NCI-H146 treated with DMSO at 0.1 percent for 48 hours (cell line): ENCODE measurements around the gene KCNG2.

Experiments
- DNase-seq: peaks from one replicate; lab custom pipeline; 2025; ENCODE audit not compliant: unreplicated experiment; lab: John Stamatoyannopoulos, UW

Gene KCNG2

GRCh38 chr18:79903787-79904356 lies 106.1 kb downstream of the KCNG2 start:
- no peak for DNase-seq

DNA sequence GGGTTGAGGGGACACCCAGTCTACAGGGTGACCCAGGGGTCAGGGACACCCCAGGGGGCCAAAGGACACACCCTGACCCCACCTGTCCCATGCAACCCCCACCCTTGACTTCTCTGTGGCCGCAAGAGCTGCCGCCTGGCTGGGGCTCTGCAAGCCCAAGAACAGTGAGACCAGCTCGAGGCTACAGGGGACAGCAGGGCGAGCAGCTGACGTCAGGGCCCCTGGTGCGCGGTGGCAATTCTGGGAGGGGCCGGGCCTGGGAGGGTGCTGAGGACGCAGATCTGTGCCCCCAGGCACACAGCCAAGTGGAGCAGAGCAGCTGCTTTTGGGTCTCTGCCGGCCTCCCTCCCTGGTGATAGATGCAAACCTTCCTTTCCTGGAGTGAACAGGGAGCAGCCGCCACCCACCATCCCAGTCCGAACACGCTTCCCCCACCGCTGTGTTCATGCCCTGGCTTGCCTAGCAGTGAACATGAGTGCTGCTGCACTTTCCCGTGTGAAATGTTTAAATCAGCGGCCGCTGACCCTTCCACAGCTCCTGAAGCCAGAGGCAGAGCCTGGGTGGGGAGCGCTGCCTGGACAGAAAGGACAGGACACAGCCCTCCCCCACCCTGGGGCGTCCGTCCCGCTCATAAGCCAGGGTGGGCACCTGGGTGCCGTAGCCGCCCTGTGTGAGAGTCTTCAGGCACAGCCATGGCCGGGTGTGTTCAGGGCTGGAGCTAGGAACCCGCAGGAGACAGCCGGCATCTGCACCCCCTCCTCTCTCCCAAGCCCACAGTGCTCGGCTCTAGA lies 106.8 kb downstream of the KCNG2 start:
- no peak for DNase-seq

DNA sequence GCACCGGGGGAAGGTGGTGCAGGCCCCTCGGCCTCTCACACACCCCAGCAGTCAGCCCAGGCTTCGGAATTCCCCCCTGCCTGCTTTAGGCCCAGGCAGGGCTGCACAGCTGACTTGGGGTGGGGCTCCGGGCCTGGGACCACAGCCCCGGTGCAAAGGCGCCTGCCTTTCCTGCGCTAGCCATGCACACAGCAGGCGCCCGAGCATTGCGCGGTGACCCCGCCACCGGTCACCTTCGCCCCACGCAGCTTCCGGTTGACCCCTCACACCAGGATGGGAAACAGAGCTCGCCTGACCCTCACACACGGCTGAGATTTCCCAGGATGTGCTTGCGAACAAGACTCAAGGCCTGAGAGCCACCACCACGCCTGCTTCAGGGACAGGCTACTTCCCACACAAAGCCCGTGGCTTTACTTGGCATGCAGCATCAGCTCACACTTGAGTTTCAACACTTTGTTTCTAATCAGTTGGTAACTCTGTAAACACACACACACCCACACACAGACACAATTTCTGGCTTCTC lies 107.7 kb downstream of the KCNG2 start:
- DNase-seq, result no peak

DNA sequence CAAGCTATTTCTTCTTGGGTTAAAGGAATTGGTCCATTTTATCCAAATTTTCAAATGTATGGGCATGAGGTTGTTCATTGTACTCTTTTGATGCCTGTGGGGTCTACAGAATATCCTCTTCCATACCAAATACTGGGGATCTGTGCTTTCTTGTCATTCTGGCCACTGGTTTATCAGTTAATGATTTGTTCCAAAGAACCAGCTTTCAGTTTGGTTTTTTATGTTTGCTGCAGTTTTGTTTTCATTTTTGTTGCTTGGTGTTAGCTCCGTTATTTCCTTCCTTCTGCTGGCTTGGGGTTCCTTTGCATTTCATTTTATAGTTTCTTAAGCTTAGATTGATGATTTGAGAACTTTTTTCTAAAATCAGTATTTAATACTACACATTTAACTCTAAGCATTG lies 108.3 kb downstream of the KCNG2 start:
- DNase-seq, result no peak

GRCh38 chr18:79906706-79907105 lies 109.0 kb downstream of the KCNG2 start:
- no peak for DNase-seq

- DNase-seq, result no peak
Measured at GRCh38 chr18:79910563-79911343, 113.0 kb downstream of the KCNG2 start.

GRCh38 chr18:79911344-79912270 lies 113.9 kb downstream of the KCNG2 start:
- no peak for DNase-seq

DNA sequence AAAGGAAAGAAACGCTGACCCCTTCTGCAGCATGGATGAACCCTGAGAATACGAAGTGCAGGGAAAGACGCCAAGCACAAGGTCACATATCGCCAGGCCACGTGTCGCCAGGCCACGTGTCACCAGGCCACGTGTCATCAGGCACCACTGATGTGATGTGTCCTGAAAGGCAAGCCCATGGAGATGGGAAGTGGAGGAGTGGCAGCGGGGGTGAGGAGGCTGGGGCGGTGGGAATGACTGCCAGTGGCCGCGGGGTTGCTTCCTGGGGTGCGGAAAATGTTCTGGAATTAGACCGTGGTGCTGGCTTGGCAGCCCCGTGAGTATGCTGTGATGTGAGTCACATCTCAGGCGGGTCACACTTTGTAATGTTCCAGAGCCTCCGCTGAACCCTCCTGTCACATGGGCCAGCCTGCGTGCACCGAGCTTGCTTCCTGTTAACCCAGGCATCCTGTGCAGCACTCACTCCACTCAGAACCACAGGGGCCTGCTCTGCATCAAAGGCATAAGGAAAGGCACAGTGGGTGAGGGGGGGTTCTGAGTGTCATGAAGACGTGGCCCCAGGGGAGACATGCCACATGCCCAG lies 114.8 kb downstream of the KCNG2 start:
- DNase-seq, result no peak

GRCh38 chr18:79912994-79913831 lies 115.5 kb downstream of the KCNG2 start:
- no peak for DNase-seq

GRCh38 chr18:79914614-79915160 lies 116.9 kb downstream of the KCNG2 start:
- no peak for DNase-seq

- DNase-seq, result no peak
Measured at GRCh38 chr18:79915161-79916127, 117.7 kb downstream of the KCNG2 start.

- DNase-seq, result no peak
Measured at GRCh38 chr18:79916128-79916494, 118.4 kb downstream of the KCNG2 start.

- no peak for DNase-seq
Measured at GRCh38 chr18:79916546-79917168, 118.9 kb downstream of the KCNG2 start.

DNA sequence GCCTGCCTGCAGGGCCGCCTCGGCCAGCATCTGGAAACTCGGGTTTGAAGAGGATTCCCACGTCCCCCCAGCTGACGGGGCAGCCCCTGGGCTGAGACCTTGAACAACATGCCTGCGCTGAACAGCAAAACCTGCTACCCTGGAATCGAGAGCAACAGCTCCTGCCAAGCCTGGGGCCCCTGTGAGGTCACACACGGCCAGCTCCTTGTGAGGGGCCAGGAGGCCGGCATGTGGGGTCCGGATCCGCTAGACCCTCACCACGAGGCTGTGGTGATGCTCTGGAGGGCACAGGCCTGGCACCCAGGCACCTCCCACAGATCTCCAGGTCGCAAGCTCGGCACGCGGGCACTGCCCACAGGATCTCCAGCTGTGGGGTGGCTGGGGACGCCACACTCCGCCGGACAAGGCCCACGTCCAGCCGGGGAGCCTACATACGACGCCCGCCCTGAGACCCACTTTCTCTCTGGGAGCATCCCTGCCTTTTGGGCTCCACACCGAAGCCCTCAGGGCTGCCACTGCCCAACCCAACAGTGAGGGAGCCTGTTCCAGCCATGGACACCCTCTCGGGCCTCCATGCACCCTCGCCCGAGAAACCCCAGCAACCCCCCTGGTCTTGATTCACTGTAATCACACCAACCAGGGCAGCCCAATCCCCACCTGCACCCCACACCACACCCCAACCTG lies 119.6 kb downstream of the KCNG2 start:
- DNase-seq, result no peak

DNA sequence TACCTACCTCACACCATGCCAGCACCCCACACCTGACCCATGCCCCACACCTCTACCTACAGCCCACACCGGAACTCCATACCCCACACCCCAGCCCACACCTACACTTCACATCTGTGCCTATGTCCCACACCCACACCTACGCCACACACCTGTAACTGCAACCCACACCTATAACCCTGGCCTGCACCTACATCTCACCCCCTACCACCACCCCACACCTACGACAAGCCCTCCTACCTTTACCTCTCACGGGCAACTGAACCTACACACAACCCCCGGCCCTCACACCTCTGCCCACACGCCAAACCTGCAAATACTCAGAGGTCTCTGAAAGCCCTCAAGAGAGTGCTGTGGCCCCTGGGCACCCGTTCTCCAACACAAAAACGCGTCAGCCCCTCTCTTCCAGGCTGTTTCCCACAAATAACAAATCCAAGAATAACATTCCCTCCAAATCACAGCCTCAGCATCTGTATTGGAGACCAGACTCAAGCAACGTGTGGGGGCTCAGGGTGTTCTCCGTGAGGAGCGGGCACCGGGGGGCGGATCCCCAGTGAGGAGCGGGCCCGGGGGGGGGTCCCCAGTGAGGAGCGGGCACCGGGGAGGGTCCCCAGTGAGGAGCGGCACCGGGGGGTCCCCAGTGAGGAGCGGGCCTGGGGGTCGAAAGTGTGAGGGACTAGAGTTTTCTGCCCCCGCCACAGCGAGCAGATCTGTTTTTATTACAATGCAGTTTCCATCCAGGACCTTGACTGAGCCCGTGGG lies 120.3 kb downstream of the KCNG2 start:
- DNase-seq, result no peak

GRCh38 chr18:79918615-79919011 lies 120.9 kb downstream of the KCNG2 start:
- no peak for DNase-seq
